Measurements from ENCODE around the gene SQOR. TPM values are rescaled to one million over a fixed set of nuclear protein-coding genes. Genes with fewer than 3 reads are reported as not detected.
A peak's percentile ranks its signal among the peaks of the same experiment; 100 is the strongest.

SQOR gene
- total and polyA plus RNA-seq, 2 of the 4 experiments (the other 2 are of a cell fraction), result 22.1 to 40.3 TPM

DNA sequence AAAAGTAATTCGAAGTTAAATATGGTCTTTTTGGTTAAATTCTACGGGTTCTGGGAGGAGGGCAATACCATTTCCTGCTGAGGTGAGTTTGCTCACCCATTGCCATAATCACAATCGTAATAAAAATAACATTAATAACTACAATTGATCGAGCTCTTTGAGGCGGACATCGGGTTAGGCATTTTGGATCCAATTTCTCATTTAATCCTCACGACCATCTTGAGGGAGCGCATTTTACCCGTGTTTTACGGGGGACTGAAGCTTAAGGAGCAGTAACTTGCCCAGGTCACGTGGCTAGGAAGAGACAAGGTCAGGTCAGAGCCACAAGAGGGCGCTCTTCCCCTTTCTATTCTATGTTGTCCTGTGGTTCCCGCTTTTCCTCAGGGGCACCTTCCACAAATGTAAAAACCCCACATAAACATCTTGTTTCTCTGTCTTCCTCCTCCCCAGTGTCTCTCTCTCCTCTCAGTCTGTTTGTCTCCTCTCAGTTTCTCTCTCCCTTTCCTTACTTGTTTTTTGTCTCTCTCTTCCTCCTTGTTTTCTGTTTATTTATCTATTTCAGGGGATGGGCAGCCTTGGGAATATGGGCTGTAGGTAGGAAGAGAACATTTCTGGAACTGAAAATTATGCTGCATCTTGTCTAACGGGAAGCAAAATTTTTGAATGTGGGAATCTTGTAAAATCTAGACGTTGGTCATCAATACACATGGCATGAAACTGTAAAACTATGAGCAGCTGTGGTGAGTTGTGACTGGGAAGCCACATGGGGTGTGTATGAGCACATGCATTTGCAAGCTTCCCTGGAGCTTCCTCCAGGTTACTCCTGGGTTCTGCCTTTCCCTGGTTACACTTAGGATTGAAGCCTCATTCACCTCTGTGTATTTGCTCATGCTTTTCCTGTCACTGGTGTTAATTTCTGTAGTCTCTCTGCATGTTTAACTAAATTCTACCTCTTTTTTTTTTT is 71.0 kb downstream of the SQOR start (continued):
- TF ChIP-seq NFE2L2 (IDR thresholded peaks at IDR 0.05; ENCODE audit: low read depth, low read length) (no peak), CEBPB (IDR thresholded peaks at IDR 0.05; ENCODE audit: low read depth, low read length) (no peak), MXI1 (IDR thresholded peaks at IDR 0.05; ENCODE audit: borderline replicate concordance, low read depth, low read length) (no peak), RAD21 (IDR thresholded peaks at IDR 0.05; ENCODE audit: low read length) (peak; percentile 79)

DNA sequence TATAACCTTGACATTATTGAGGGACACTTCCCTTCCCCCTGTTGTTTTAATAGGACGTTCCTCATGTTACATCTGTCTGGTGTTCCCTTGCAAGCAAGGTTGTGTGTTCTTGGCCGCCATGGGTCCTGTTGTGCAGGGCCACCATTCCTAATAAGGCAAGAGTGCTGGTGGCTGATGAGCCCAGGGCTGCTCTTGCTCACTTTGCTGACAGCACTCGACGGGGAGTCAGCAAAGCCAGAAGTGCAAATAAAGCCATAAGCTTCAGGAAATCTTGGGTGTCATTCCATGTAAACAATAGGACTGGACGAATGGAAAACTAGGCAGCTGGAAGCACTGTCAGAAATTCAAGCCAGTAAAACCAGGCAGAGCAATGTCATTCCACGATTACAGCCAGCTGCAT is 75.8 kb downstream of the SQOR start:
- Histone ChIP-seq H4K20me1 (ENCODE audit: insufficient read depth, low read length) (no peaks in the 10 kb centered on the region), H2AK9ac (replicated peaks; ENCODE audit: low read depth, low read length, poor library complexity) (no peak overlapping the region), H2BK120ac (ENCODE audit: low read depth, low read length) (no peak overlapping the region), H2BK20ac (ENCODE audit: low read depth, low read length) (no peak overlapping the region), H4K8ac (ENCODE audit: low read depth in 2 of 2, low read length in 2 of 2) (no peak overlapping the region), H3K56ac (ENCODE audit: extremely low read depth, insufficient read depth, low read length) (no peak overlapping the region), H3K27me3 (ENCODE audit: control insufficient read depth, insufficient read depth, low read length) (no peaks in the 10 kb centered on the region; the same call in 1 of the 2 replicates), H3K4me2 (ENCODE audit: low read depth, low read length) (no peak overlapping the region), H3K18ac (ENCODE audit: low read depth, low read length) (no peak overlapping the region), H2AK5ac (ENCODE audit: low read depth, low read length) (no peak overlapping the region), H2BK5ac (ENCODE audit: low read depth, low read length, poor library complexity, severe bottlenecking) (no peak overlapping the region), H3K23ac (ENCODE audit: low read depth, low read length) (no peak overlapping the region), H3K4me1 (ENCODE audit: control insufficient read depth, insufficient read depth, low read length) (0 out of 2 replicates have a peak, but pooled peaks cover 1% of the 10 kb centered on the region), H2AFZ (replicated peaks; ENCODE audit: low read length, poor library complexity) (no peak overlapping the region), H3K9me1 (ENCODE audit: insufficient read depth, low read length) (no peaks in the 10 kb centered on the region), H4K91ac (ENCODE audit: insufficient read depth, low read depth, low read length) (no peak overlapping the region), H2BK15ac (ENCODE audit: low read depth, low read length) (no peak overlapping the region), H3K36me3 (ENCODE audit: control insufficient read depth, insufficient read depth, low read length) (no peaks in the 10 kb centered on the region), H3K4me3 (ENCODE audit: insufficient read depth, low read depth, low read length) (no peak overlapping the region), H4K5ac (ENCODE audit: low read depth, low read length) (no peak overlapping the region), H3K27ac (ENCODE audit: insufficient read depth, low read length) (no peak overlapping the region), H3K9ac (ENCODE audit: low read depth, low read length) (no peak overlapping the region), H3K14ac (replicated peaks; ENCODE audit: low read depth, low read length) (no peak overlapping the region), H3K79me1 (ENCODE audit: low read depth in 1 of 2, low read length in 2 of 2) (no peaks in the 10 kb centered on the region), H3K9me3 (ENCODE audit: control insufficient read depth, insufficient read depth, low read length) (no peaks in the 10 kb centered on the region), H3K4ac (ENCODE audit: low read depth, low read length) (no peak overlapping the region)
- no peak for DNase-seq
- no peak for ATAC-seq (ENCODE audit: low read depth)
- in situ Hi-C loops (cut with MboI; ENCODE audit: low sequenced_read_pairs), result no loop called here
- intact Hi-C loops (cut with micrococcal nuclease), result loop anchor here (10.0 kb wide), 1 partner anchor 374 kb away; no protein-coding TSS in a partner anchor
- 8% methylated on average over 2 of the region's 6 CpGs; no CpG with 5 or more reads in 1 of the 2 experiments for WGBS, 2 experiments (ENCODE audit: extremely low coverage in 2 of 2, insufficient read length in 1 of 2)
- BruUV-seq (replicated peaks), result no TSS peak
- POLR2A ChIA-PET (ENCODE audit: unreplicated experiment), result no interaction called here
- CTCF ChIA-PET, result no interaction called here
- dilution Hi-C loops (cut with HindIII; ENCODE audit: low sequenced_read_pairs, unreplicated experiment), result no loop called here
- TF ChIP-seq, protein P1, sequence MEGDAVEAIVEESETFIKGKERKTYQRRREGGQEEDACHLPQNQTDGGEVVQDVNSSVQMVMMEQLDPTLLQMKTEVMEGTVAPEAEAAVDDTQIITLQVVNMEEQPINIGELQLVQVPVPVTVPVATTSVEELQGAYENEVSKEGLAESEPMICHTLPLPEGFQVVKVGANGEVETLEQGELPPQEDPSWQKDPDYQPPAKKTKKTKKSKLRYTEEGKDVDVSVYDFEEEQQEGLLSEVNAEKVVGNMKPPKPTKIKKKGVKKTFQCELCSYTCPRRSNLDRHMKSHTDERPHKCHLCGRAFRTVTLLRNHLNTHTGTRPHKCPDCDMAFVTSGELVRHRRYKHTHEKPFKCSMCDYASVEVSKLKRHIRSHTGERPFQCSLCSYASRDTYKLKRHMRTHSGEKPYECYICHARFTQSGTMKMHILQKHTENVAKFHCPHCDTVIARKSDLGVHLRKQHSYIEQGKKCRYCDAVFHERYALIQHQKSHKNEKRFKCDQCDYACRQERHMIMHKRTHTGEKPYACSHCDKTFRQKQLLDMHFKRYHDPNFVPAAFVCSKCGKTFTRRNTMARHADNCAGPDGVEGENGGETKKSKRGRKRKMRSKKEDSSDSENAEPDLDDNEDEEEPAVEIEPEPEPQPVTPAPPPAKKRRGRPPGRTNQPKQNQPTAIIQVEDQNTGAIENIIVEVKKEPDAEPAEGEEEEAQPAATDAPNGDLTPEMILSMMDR (conservative IDR thresholded peaks at IDR 0.05; ENCODE audit: low read depth, low read length), result no peak
- TF ChIP-seq RCOR1 (IDR thresholded peaks at IDR 0.05; ENCODE audit: insufficient replicate concordance, low read length), result no peak
- TF ChIP-seq RFX5 (IDR thresholded peaks at IDR 0.05; ENCODE audit: low read depth, low read length), result no peak
- no peak for TF ChIP-seq NFE2L2 (IDR thresholded peaks at IDR 0.05; ENCODE audit: low read depth, low read length)
- no peak for TF ChIP-seq POLR2A (IDR thresholded peaks at IDR 0.05; ENCODE audit: low read depth, low read length)
- no peak for TF ChIP-seq FOS (IDR thresholded peaks at IDR 0.05; ENCODE audit: low read depth, low read length)
- TF ChIP-seq MAZ (IDR thresholded peaks at IDR 0.05; ENCODE audit: borderline replicate concordance, low read depth, low read length), result no peak
- TF ChIP-seq, protein P2, sequence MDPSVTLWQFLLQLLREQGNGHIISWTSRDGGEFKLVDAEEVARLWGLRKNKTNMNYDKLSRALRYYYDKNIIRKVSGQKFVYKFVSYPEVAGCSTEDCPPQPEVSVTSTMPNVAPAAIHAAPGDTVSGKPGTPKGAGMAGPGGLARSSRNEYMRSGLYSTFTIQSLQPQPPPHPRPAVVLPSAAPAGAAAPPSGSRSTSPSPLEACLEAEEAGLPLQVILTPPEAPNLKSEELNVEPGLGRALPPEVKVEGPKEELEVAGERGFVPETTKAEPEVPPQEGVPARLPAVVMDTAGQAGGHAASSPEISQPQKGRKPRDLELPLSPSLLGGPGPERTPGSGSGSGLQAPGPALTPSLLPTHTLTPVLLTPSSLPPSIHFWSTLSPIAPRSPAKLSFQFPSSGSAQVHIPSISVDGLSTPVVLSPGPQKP (IDR thresholded peaks at IDR 0.05; ENCODE audit: borderline replicate concordance, low read depth, low read length), result no peak
- no peak for TF ChIP-seq MAFK (IDR thresholded peaks at IDR 0.05; ENCODE audit: low read depth, low read length)
- no peak for TF ChIP-seq SMC3 (IDR thresholded peaks at IDR 0.05; ENCODE audit: low read depth, low read length)
- TF ChIP-seq CEBPB (IDR thresholded peaks at IDR 0.05; ENCODE audit: low read depth, low read length), result no peak
- no peak for TF ChIP-seq MXI1 (IDR thresholded peaks at IDR 0.05; ENCODE audit: borderline replicate concordance, low read depth, low read length)
- no peak for TF ChIP-seq RAD21 (IDR thresholded peaks at IDR 0.05; ENCODE audit: low read length)

All from IMR-90 (cell line).